RWPE1 (cell line): ENCODE measurements around the gene RPL14.

Experiments
- CTCF ChIA-PET: fragments of 350-600 bp; sonication (Branson Sonifier 250); formaldehyde crosslinking; extraction: SDS; loops from one replicate; lab custom pipeline; 2021; lab: Yijun Ruan, JAX
- POLR2A ChIA-PET: fragments of 400-600 bp; formaldehyde crosslinking; extraction: SDS; loops from one replicate; lab custom pipeline; 2020; ENCODE audit warnings: antibody characterized with exemption; ENCODE audit not compliant: low non-redundant PET; lab: Yijun Ruan, JAX
- DNase-seq: peaks from one replicate; pipeline ENCODE4 v3.0.0; 2012; ENCODE audit warnings: low spot score
- H3K27ac ChIP-seq: fragments of 450-650 bp; 2 replicates; pipeline ENCODE4 v1.5.1; 2017
- TF ChIP-seq, protein P1 (sequence below): fragments of 450-650 bp; conservative IDR thresholded peaks from 2 replicates; pipeline ENCODE4 v1.5.1; 2017; ENCODE audit warnings: low read depth, mild to moderate bottlenecking

Gene RPL14

DNA sequence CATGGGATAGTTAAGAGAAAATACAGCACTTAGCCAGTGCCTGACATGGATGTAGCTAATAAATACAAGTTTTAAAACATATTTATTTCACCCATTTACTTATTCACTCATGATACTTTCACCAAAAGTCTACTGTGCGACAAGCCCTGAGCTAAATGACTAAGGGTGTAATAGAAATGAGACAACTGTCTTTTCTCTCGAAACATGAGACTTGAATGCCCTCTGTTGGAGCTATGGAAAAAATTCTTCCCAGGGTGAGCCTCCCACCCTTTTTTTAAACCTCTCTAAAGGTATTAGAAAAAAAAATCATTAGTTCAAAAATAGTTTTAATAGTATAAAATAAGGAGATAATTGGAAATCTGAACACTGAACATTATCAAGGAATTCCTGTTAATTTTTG lies 24.3 kb upstream of the RPL14 start:
- POLR2A ChIA-PET, result no interaction called here
- TF ChIP-seq, protein P1, sequence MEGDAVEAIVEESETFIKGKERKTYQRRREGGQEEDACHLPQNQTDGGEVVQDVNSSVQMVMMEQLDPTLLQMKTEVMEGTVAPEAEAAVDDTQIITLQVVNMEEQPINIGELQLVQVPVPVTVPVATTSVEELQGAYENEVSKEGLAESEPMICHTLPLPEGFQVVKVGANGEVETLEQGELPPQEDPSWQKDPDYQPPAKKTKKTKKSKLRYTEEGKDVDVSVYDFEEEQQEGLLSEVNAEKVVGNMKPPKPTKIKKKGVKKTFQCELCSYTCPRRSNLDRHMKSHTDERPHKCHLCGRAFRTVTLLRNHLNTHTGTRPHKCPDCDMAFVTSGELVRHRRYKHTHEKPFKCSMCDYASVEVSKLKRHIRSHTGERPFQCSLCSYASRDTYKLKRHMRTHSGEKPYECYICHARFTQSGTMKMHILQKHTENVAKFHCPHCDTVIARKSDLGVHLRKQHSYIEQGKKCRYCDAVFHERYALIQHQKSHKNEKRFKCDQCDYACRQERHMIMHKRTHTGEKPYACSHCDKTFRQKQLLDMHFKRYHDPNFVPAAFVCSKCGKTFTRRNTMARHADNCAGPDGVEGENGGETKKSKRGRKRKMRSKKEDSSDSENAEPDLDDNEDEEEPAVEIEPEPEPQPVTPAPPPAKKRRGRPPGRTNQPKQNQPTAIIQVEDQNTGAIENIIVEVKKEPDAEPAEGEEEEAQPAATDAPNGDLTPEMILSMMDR, result no peak
- DNase-seq, result no peak
- H3K27ac ChIP-seq, result no peak overlapping the region
- CTCF ChIA-PET, result interaction anchor here (0.7 kb wide), 1 partner anchor 106 kb away, joined by 4 read pairs; no protein-coding TSS in a partner anchor

DNA sequence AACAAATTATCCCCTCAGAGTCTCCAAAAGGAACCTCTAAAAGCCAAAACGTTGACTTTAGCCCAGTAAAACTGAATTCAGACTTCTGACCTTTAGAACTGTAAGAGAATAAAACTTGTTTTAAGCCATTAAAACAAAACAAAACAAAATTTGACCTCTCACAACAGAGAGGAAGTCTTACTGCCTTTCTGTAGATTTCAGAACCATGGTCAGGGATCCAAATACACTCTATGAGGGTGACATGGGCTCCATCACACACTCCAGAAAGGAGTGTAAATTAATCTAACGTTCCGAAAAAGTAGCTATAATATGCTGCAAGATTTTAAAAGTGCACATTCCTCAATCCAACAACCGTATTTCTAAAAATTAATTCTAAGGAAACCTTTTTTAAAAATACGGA lies 19.2 kb upstream of the RPL14 start:
- CTCF ChIA-PET, result interaction anchor here (0.5 to 1.2 kb wide), 2 partner anchors 93 to 111 kb away, joined by 3 to 4 read pairs; no protein-coding TSS in a partner anchor

DNA sequence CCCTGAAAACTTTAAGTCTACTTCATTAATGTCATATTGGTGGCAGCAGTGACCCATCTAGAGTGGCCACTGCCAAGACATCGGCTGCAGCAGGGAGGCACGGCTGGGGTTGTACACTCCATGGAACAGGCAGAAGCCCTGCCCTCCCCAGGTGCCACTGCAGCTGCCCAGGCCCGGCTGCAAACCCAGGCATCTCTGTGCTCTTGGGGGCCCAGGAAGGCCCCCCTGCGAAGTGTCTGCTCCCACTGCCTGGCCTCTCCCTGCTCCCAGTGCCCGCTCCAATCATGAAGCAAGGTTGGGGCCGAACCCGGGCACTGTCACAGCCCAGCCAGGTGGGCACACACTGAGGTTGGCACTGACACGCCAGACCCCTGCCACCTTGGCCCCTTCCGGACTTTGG lies 12.1 kb upstream of the RPL14 start:
- TF ChIP-seq, protein P1, result no peak
- H3K27ac ChIP-seq, result no peak overlapping the region
- no peak for DNase-seq
- CTCF ChIA-PET, result no interaction called here
- POLR2A ChIA-PET, result no interaction called here

More for the DNA sequence above, 19.2 kb upstream of the RPL14 start:
- no peak for DNase-seq
- TF ChIP-seq, protein P1, result no peak
- POLR2A ChIA-PET, result no interaction called here
- H3K27ac ChIP-seq, result no peak overlapping the region

DNA sequence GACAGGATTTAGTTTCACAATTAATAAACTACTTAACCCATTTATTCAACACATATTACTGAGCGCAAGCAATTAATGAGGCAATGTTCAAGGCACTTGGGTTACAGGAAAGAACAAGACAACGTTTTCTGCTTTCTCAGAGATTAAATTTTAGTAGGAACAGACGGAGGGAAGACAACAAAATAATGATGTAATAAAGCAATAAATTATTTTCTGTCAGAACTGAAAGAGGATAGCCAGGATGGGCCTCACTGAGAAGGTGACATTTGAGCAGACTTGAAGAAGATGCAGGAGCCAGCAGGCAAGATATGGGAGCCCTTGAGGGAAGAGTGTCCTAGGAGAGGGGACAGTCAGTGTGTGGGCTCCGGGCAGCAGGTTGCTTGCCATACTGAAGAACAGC lies 11.3 kb upstream of the RPL14 start:
- POLR2A ChIA-PET, result no interaction called here

DNA sequence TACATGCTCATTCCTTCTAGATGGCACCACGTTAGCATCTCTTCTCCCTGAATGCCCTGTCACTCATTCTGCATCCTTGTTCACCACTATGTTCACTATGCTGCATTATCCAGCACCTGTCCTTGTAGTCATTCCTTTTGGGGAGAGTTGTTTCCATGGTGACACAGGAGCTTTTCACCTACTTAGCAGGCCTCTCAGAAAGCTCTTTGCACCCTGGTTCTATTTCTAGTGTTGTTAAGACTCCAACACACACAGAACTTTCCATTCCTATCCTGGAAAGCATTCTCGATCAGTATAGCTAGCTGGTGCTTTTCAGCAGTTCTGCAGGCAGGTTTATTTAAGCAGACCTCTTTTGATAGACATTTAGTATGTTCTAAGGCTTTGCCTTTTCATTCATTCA lies 6.7 kb upstream of the RPL14 start:
- ChIA-PET CTCF (no interaction called here), POLR2A (no interaction called here)
- TF ChIP-seq, protein P1, result no peak
- no peak overlapping the region for H3K27ac ChIP-seq
- DNase-seq, result no peak

More for the DNA sequence above, 11.3 kb upstream of the RPL14 start:
- no peak for DNase-seq
- CTCF ChIA-PET, result no interaction called here
- TF ChIP-seq, protein P1, result no peak
- H3K27ac ChIP-seq, result no peak overlapping the region

DNA sequence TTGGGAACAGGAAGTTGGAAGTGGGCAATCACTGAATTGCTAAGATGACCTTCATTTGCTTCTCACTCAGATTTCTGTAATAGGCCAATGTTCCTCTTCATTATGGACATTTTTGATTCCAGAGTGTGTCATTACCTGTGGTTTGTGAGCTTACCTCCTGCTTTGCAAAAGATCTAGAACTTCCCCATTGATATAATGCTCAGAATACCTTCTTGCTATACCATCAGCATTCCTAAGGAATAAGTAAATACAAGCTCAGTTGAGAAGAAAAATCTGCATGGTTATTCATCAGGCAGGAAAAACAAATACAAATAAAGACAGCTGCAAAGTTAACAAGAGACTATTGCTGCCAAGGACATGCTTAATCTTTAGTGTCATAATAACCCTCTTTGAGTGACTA lies 5.6 kb upstream of the RPL14 start:
- no peak for DNase-seq
- TF ChIP-seq, protein P1, result no peak
- CTCF ChIA-PET, result no interaction called here
- H3K27ac ChIP-seq, result no peak overlapping the region
- POLR2A ChIA-PET, result no interaction called here
